Neural cell (in vitro differentiated cells): ENCODE measurements around the gene PP2D1. TPM values are rescaled to one million over a fixed set of nuclear protein-coding genes. Genes with fewer than 3 reads are reported as not detected.
"Not testable (repeated sequence)": the region's sequence is repeated elsewhere in the genome, so short reads cannot be mapped to it uniquely, and the experiment has no call there.

Experiments
- H2AFZ ChIP-seq: fragments of 200-600, 300-800 bp; sonication (generic), shearing (Covaris generic); 2 replicates; pipeline ENCODE4 v1.6.0; 2014; ENCODE audit warnings: low read depth, mild to moderate bottlenecking, antibody characterized with exemption, low read length, moderate library complexity
- H3F3A ChIP-seq: fragments of 200-600 bp; shearing (Covaris generic); 2 replicates; pipeline ENCODE4 v1.6.1; 2016; ENCODE audit warnings: mild to moderate bottlenecking, moderate library complexity, mixed read lengths, antibody characterized with exemption, low read length; ENCODE audit not compliant: insufficient read depth, poor library complexity, severe bottlenecking
- H3K27ac ChIP-seq: fragments of 200-600, 300-800 bp; sonication (generic), shearing (Covaris generic); 2 replicates; pipeline ENCODE4 v1.5.1; 2014; ENCODE audit warnings: mild to moderate bottlenecking, low read length, moderate library complexity
- H3K27me3 ChIP-seq: fragments of 300-800, 200-600 bp; sonication (generic), shearing (Covaris generic); 2 replicates; pipeline ENCODE4 v1.6.0; 2014; ENCODE audit warnings: mild to moderate bottlenecking, low read depth, low read length, moderate library complexity; ENCODE audit not compliant: insufficient read depth
- H3K36me3 ChIP-seq: fragments of 300-800, 200-600 bp; sonication (generic), shearing (Covaris generic); 2 replicates; pipeline ENCODE4 v1.5.1; 2014; ENCODE audit warnings: mild to moderate bottlenecking, antibody characterized with exemption, low read length, moderate library complexity; ENCODE audit not compliant: insufficient read depth
- H3K4me2 ChIP-seq: fragments of 300-800, 200-600 bp; sonication (generic), shearing (Covaris generic); 2 replicates; pipeline ENCODE4 v1.6.0; 2014; ENCODE audit warnings: mild to moderate bottlenecking, low read length
- H3K4me3 ChIP-seq: fragments of 300-800, 200-600 bp; sonication (generic), shearing (Covaris generic); 2 replicates; pipeline ENCODE4 v1.5.1; 2014; ENCODE audit warnings: mild to moderate bottlenecking, low read length, moderate library complexity
- H3K79me2 ChIP-seq: fragments of 200-600 bp; shearing (Covaris generic); replicated peaks from 2 replicates; pipeline ENCODE4 v1.6.0; 2014; ENCODE audit warnings: mild to moderate bottlenecking, low read length, moderate library complexity; ENCODE audit not compliant: insufficient read depth
- H3K9ac ChIP-seq: fragments of 300-800, 200-600 bp; sonication (generic), shearing (Covaris generic); 2 replicates; pipeline ENCODE4 v1.6.1; 2016; ENCODE audit warnings: mild to moderate bottlenecking, low read length, mixed read lengths
- H3K9me2 ChIP-seq: fragments of 200-600 bp; shearing (Covaris generic); 2 replicates; pipeline ENCODE4 v1.6.1; 2016; ENCODE audit warnings: mild to moderate bottlenecking, low read length, mixed read lengths; ENCODE audit not compliant: insufficient read depth
- H3K9me3 ChIP-seq: fragments of 200-600, 300-800 bp; sonication (generic), shearing (Covaris generic); 2 replicates; pipeline ENCODE4 v1.6.1; 2016; ENCODE audit warnings: mild to moderate bottlenecking, mixed run types, low read length, moderate library complexity, mixed read lengths
- H4K20me1 ChIP-seq: fragments of 200-600 bp; shearing (Covaris generic); 2 replicates; pipeline ENCODE4 v1.6.1; 2016; ENCODE audit warnings: mild to moderate bottlenecking, mixed run types; ENCODE audit not compliant: insufficient read depth
- CTCF ChIP-seq: fragments of 450-650 bp; IDR thresholded peaks from 2 replicates; pipeline ENCODE4 v1.5.1; 2014; ENCODE audit warnings: antibody characterized with exemption, mild to moderate bottlenecking, moderate library complexity; ENCODE audit not compliant: poor library complexity, severe bottlenecking
- EP300 ChIP-seq: fragments of 450-650 bp; conservative IDR thresholded peaks from 2 replicates; pipeline ENCODE4 v1.6.1; 2014; ENCODE audit warnings: antibody characterized with exemption, mild to moderate bottlenecking, moderate library complexity; ENCODE audit not compliant: poor library complexity, severe bottlenecking
- EZH2 ChIP-seq: fragments of 200-600, 300-800 bp; shearing (Covaris generic), sonication (generic); IDR thresholded peaks from 2 replicates; pipeline ENCODE4 v1.6.1; 2014; ENCODE audit warnings: antibody characterized with exemption, low read length, borderline replicate concordance, mild to moderate bottlenecking; ENCODE audit not compliant: insufficient read depth, poor library complexity, severe bottlenecking
- MXI1 ChIP-seq: fragments of 450-650 bp; conservative IDR thresholded peaks from 2 replicates; pipeline ENCODE4 v1.6.1; 2014; ENCODE audit warnings: antibody characterized with exemption, mild to moderate bottlenecking; ENCODE audit not compliant: poor library complexity, severe bottlenecking
- POLR2AphosphoS5 ChIP-seq: IDR thresholded peaks from 2 replicates; pipeline ENCODE4 v1.6.1; 2012
- RAD21 ChIP-seq: fragments of 450-650 bp; conservative IDR thresholded peaks from 2 replicates; pipeline ENCODE4 v1.6.1; 2014; ENCODE audit warnings: antibody characterized with exemption, mild to moderate bottlenecking, moderate library complexity
- REST ChIP-seq: IDR thresholded peaks from 2 replicates; pipeline ENCODE4 v1.6.1; 2012; ENCODE audit warnings: borderline replicate concordance
- SMC3 ChIP-seq: fragments of 450-650 bp; conservative IDR thresholded peaks from 2 replicates; pipeline ENCODE4 v1.6.1; 2014; ENCODE audit warnings: antibody characterized with exemption, mild to moderate bottlenecking, moderate library complexity; ENCODE audit not compliant: poor library complexity
- TAF1 ChIP-seq: IDR thresholded peaks from 2 replicates; pipeline ENCODE4 v1.6.1; 2012; ENCODE audit warnings: low read depth
- polyA plus RNA-seq: library from polyadenylated mRNA; depleted of rRNA; stranded (reverse); fragments of >200 nt; gene quantifications from 2 replicates; pipeline ENCODE4 v1.2.3, GENCODE V29; 2014

PP2D1 gene
- polyA plus RNA-seq, 1 donor from 2014 or later: not detected

GRCh38 chr3:19960696-19961095 lies 51.4 kb downstream of the PP2D1 start:
- TF ChIP-seq SMC3 (no peak), EP300 (no peak), RAD21 (no peak), EZH2 (no peak), MXI1 (no peak), TAF1 (no peak), CTCF (no peak), REST (no peak), POLR2AphosphoS5 (no peak)
- H4K20me1 ChIP-seq: no peaks in the 10 kb centered on the region
- H2AFZ ChIP-seq: no peak overlapping the region
- H3K27me3 ChIP-seq: no peaks in the 10 kb centered on the region
- no peak overlapping the region for H3K9ac ChIP-seq
- H3K4me2 ChIP-seq: no peak overlapping the region
- no peaks in the 10 kb centered on the region for H3K9me2 ChIP-seq
- no peak overlapping the region for H3K4me3 ChIP-seq
- H3K9me3 ChIP-seq: no peaks in the 10 kb centered on the region
- no peak overlapping the region for H3K27ac ChIP-seq
- no peaks in the 10 kb centered on the region for H3K36me3 ChIP-seq
- no peaks in the 10 kb centered on the region for H3F3A ChIP-seq
- H3K79me2 ChIP-seq: peaks cover 33% of the 10 kb centered on the region

- H3K27me3 ChIP-seq: no peaks in the 10 kb centered on the region
- no peaks in the 10 kb centered on the region for H3K9me3 ChIP-seq
- H3K9me2 ChIP-seq: no peaks in the 10 kb centered on the region
- H2AFZ ChIP-seq: no peak overlapping the region
- H3K27ac ChIP-seq: no peak overlapping the region
- TF ChIP-seq POLR2AphosphoS5 (no peak), CTCF (no peak), SMC3 (no peak), EP300 (no peak), REST (no peak), RAD21 (no peak), EZH2 (no peak), TAF1 (no peak)
- no peak overlapping the region for H3K9ac ChIP-seq
- no peaks in the 10 kb centered on the region for H3F3A ChIP-seq
- H3K79me2 ChIP-seq: peaks cover 38% of the 10 kb centered on the region
- no peaks in the 10 kb centered on the region for H4K20me1 ChIP-seq
- H3K36me3 ChIP-seq: no peaks in the 10 kb centered on the region
- H3K4me2 ChIP-seq: no peak overlapping the region
- H3K4me3 ChIP-seq: no peak overlapping the region
Observed at GRCh38 chr3:19959505-19959904, 52.6 kb downstream of the PP2D1 start.

- not testable (repeated sequence) for H3K9me3 ChIP-seq, H3K9me2 ChIP-seq, H3K4me2 ChIP-seq, H2AFZ ChIP-seq, H4K20me1 ChIP-seq, H3K36me3 ChIP-seq, H3F3A ChIP-seq, H3K4me3 ChIP-seq, H3K27ac ChIP-seq, H3K27me3 ChIP-seq, H3K9ac ChIP-seq
- peaks cover 54% of the 10 kb centered on the region for H3K79me2 ChIP-seq
Observed at GRCh38 chr3:19957354-19957753, 54.7 kb downstream of the PP2D1 start.
